ENCODE measurements around the gene TAMALIN. TPM values are rescaled to one million over a fixed set of nuclear protein-coding genes. Genes with fewer than 3 reads are reported as not detected.

The TAMALIN gene
- polyA plus RNA-seq, 1 donor from 2014 or later: 6.1 TPM

DNA sequence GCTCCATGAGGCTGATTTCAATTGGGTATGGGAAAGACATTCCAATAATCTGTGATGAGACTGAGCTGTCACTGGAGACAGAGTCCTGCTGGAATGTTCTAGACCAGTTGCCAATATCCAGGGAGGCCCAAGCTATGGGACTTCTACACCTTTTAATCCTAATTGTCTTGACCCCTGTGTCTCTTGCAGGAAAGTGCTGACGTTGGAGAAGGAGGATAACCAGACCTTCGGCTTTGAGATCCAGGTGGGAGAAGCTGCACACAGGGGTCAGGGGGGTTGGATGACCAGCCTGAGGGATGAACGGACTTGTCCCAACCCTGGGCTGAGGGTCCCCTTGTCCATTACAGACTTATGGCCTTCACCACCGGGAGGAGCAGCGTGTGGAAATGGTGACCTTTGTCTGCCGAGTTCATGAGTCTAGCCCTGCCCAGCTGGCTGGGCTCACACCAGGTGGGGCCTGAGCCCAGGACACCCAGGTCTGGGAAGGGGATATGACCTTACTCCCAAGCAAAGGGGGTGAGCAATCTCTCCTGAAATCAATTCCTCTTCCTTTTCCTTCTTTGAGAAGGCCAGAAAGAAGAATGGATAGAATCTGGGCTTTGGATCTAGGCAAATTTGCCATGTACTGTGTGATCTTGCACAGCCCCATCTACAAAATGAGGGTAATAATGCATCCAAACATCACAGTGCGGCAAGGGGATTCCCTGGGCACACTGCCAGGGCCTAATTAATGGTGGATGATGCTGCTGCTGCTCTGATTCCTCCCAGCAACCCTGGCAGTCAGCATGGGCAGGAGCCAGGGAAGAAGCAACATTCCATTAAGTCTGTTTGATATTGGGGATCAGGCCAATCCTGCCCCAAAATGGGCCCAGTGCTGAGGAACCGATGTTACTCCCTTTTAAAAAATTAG lies 4.2 kb downstream of the TAMALIN start:
- Histone ChIP-seq H2AFZ (ENCODE audit: low read depth, low read length) (no peak overlapping the region), H3K27me3 (ENCODE audit: insufficient read depth, low read depth, low read length) (peaks cover 21% of the 10 kb centered on the region), H3K79me2 (replicated peaks; ENCODE audit: insufficient read depth, low read length) (no peaks in the 10 kb centered on the region), H3K9me3 (ENCODE audit: low read length) (no peaks in the 10 kb centered on the region), H3K27ac (ENCODE audit: low read length) (no peak overlapping the region), H3F3A (ENCODE audit: insufficient read depth, low read length, poor library complexity, severe bottlenecking) (no peaks in the 10 kb centered on the region), H3K4me3 (ENCODE audit: low read length) (no peak overlapping the region), H3K9ac (ENCODE audit: low read length) (no peak overlapping the region), H4K20me1 (ENCODE audit: insufficient read depth) (no peaks in the 10 kb centered on the region), H3K36me3 (ENCODE audit: insufficient read depth, low read length) (no peaks in the 10 kb centered on the region), H3K9me2 (ENCODE audit: insufficient read depth, low read length) (no peaks in the 10 kb centered on the region), H3K4me2 (ENCODE audit: low read length) (no peak overlapping the region)
- TF ChIP-seq TAF1 (IDR thresholded peaks at IDR 0.05; ENCODE audit: low read depth) (no peak), EP300 (conservative IDR thresholded peaks at IDR 0.05; ENCODE audit: poor library complexity, severe bottlenecking) (no peak), SMC3 (conservative IDR thresholded peaks at IDR 0.05; ENCODE audit: poor library complexity) (no peak), RAD21 (conservative IDR thresholded peaks at IDR 0.05) (no peak), EZH2 (IDR thresholded peaks at IDR 0.05; ENCODE audit: borderline replicate concordance, insufficient read depth, low read length, poor library complexity, severe bottlenecking) (no peak), POLR2AphosphoS5 (IDR thresholded peaks at IDR 0.05) (no peak), MXI1 (conservative IDR thresholded peaks at IDR 0.05; ENCODE audit: poor library complexity, severe bottlenecking) (no peak)
- TF ChIP-seq, protein P1, sequence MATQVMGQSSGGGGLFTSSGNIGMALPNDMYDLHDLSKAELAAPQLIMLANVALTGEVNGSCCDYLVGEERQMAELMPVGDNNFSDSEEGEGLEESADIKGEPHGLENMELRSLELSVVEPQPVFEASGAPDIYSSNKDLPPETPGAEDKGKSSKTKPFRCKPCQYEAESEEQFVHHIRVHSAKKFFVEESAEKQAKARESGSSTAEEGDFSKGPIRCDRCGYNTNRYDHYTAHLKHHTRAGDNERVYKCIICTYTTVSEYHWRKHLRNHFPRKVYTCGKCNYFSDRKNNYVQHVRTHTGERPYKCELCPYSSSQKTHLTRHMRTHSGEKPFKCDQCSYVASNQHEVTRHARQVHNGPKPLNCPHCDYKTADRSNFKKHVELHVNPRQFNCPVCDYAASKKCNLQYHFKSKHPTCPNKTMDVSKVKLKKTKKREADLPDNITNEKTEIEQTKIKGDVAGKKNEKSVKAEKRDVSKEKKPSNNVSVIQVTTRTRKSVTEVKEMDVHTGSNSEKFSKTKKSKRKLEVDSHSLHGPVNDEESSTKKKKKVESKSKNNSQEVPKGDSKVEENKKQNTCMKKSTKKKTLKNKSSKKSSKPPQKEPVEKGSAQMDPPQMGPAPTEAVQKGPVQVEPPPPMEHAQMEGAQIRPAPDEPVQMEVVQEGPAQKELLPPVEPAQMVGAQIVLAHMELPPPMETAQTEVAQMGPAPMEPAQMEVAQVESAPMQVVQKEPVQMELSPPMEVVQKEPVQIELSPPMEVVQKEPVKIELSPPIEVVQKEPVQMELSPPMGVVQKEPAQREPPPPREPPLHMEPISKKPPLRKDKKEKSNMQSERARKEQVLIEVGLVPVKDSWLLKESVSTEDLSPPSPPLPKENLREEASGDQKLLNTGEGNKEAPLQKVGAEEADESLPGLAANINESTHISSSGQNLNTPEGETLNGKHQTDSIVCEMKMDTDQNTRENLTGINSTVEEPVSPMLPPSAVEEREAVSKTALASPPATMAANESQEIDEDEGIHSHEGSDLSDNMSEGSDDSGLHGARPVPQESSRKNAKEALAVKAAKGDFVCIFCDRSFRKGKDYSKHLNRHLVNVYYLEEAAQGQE (IDR thresholded peaks at IDR 0.05; ENCODE audit: borderline replicate concordance): no peak
- TF ChIP-seq, protein P2, sequence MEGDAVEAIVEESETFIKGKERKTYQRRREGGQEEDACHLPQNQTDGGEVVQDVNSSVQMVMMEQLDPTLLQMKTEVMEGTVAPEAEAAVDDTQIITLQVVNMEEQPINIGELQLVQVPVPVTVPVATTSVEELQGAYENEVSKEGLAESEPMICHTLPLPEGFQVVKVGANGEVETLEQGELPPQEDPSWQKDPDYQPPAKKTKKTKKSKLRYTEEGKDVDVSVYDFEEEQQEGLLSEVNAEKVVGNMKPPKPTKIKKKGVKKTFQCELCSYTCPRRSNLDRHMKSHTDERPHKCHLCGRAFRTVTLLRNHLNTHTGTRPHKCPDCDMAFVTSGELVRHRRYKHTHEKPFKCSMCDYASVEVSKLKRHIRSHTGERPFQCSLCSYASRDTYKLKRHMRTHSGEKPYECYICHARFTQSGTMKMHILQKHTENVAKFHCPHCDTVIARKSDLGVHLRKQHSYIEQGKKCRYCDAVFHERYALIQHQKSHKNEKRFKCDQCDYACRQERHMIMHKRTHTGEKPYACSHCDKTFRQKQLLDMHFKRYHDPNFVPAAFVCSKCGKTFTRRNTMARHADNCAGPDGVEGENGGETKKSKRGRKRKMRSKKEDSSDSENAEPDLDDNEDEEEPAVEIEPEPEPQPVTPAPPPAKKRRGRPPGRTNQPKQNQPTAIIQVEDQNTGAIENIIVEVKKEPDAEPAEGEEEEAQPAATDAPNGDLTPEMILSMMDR (IDR thresholded peaks at IDR 0.05; ENCODE audit: poor library complexity, severe bottlenecking): no peak

DNA sequence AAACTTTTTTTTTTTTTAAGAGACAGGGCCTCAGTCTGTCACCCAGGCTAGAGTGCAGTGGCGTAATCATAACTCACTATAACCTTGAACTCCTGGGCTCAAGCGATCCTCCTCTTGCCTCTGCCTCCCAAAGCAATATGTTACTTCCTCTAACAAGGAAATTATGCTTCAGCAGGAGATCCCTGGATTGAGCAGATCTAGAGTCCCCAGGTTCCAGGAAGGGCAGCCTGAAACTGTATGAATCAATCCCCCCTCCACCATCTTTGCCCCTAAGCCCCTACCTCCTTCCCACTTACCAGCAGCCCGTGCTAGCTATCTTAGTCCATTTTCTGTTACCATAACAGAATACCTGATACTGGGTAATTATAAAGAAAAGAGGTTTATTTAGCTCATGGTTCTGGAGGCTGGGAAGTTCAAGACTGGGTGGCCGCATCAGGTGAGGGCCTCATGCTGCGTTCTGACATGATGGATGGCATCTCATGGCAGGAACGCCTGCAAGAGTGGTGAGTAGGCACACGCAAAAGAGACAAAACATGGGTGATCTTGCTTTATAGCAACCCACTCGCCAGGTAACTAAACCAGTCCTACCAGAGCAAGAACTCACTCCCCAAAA lies 5.0 kb downstream of the TAMALIN start:
- no peak overlapping the region for H3K9ac ChIP-seq (ENCODE audit: low read length)
- no peaks in the 10 kb centered on the region for H3F3A ChIP-seq (ENCODE audit: insufficient read depth, low read length, poor library complexity, severe bottlenecking)
- no peak overlapping the region for H3K4me3 ChIP-seq (ENCODE audit: low read length)
- no peaks in the 10 kb centered on the region for H3K79me2 ChIP-seq (replicated peaks; ENCODE audit: insufficient read depth, low read length)
- no peak overlapping the region for H3K4me2 ChIP-seq (ENCODE audit: low read length)
- no peaks in the 10 kb centered on the region for H4K20me1 ChIP-seq (ENCODE audit: insufficient read depth)
- no peak overlapping the region for H2AFZ ChIP-seq (ENCODE audit: low read depth, low read length)
- no peak overlapping the region for H3K27ac ChIP-seq (ENCODE audit: low read length)
- H3K9me2 ChIP-seq (ENCODE audit: insufficient read depth, low read length): no peaks in the 10 kb centered on the region
- H3K9me3 ChIP-seq (ENCODE audit: low read length): no peaks in the 10 kb centered on the region
- H3K27me3 ChIP-seq (ENCODE audit: insufficient read depth, low read depth, low read length): peaks cover 14% of the 10 kb centered on the region
- TF ChIP-seq SMC3 (conservative IDR thresholded peaks at IDR 0.05; ENCODE audit: poor library complexity): no peak
- TF ChIP-seq, protein P2 (IDR thresholded peaks at IDR 0.05; ENCODE audit: poor library complexity, severe bottlenecking): no peak
- TF ChIP-seq POLR2AphosphoS5 (IDR thresholded peaks at IDR 0.05): no peak
- TF ChIP-seq EZH2 (IDR thresholded peaks at IDR 0.05; ENCODE audit: borderline replicate concordance, insufficient read depth, low read length, poor library complexity, severe bottlenecking): no peak
- TF ChIP-seq, protein P1 (IDR thresholded peaks at IDR 0.05; ENCODE audit: borderline replicate concordance): no peak
- no peak for TF ChIP-seq EP300 (conservative IDR thresholded peaks at IDR 0.05; ENCODE audit: poor library complexity, severe bottlenecking)
- TF ChIP-seq TAF1 (IDR thresholded peaks at IDR 0.05; ENCODE audit: low read depth): no peak
- TF ChIP-seq MXI1 (conservative IDR thresholded peaks at IDR 0.05; ENCODE audit: poor library complexity, severe bottlenecking): no peak
- TF ChIP-seq RAD21 (conservative IDR thresholded peaks at IDR 0.05): no peak
- no peaks in the 10 kb centered on the region for H3K36me3 ChIP-seq (ENCODE audit: insufficient read depth, low read length)

Data from neural cell (in vitro differentiated cells).